Measurements from ENCODE around the gene CDC42BPB. TPM values are rescaled to one million over a fixed set of nuclear protein-coding genes. Genes with fewer than 3 reads are reported as not detected.

CDC42BPB gene
- total and polyA plus RNA-seq, 2 of the 13 experiments (the other 11 are each of a cell fraction or from before 2014, with no cell fraction given) = 19.7 to 32.3 TPM

DNA sequence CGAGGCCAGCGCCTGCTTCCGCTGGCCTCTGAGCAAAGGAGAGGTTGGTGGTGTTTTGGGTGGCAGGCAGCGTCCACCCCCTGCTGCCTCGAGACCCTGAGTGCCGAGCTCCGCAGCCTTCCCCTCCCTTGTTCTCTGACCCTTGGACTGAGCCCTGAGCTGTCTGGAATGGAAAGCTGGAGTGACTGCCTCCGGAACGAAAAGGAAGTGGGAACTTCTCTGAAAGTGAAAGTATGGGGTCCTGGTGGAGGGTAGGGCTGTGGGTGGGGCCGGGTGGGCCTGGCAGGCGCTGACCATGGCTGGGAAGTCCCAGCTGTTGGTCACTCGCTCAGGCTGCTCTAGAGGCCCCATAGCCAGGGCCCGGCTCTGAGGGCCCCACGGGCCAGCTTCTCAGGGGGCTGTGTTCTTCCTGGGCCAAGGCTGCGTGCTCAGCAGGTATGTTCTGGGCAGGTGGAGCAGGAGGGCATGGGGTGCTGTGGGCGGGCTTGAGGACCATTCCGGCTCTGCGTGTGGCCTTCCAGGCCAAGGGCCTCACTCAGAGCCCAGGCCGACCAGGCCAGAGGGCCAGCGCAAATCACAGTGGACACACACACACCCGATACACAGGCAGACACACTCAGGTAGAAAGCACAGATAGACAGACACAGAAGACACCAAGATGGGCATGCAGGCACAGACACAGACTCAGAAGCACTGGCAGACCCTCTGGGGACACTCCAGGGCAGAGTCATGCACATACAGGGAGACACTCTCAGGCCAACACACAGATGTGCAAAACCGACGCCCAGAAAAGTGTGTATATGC is 37.3 kb upstream of the CDC42BPB start, which contains the start of gene EXOC3L4 (continued):
- TF ChIP-seq ZNF33B (CRISPR knock-in tag; IDR thresholded peaks at IDR 0.05) (no peak), NCOR1 (IDR thresholded peaks at IDR 0.05; ENCODE audit: borderline replicate concordance, low read length) (peak; percentile 52; the same call in 1 of the 2 replicates), KMT2B (CRISPR knock-in tag; IDR thresholded peaks at IDR 0.05) (peak; percentile 38; the same call in 1 of the 2 replicates), FOXJ3 (CRISPR knock-in tag; IDR thresholded peaks at IDR 0.05; ENCODE audit: borderline replicate concordance) (no peak), CSRNP2 (CRISPR knock-in tag; conservative IDR thresholded peaks at IDR 0.05; ENCODE audit: low read depth) (no peak), ZNF687 (CRISPR knock-in tag; IDR thresholded peaks at IDR 0.05) (peak; percentile 91), ZNF350 (CRISPR knock-in tag; IDR thresholded peaks at IDR 0.05; ENCODE audit: borderline replicate concordance, low read depth) (0 out of 2 replicates have a peak, but pooled peaks have one; percentile 48), ZNF317 (CRISPR knock-in tag; IDR thresholded peaks at IDR 0.05) (peak; percentile 81; the same call in 1 of the 2 replicates), ZFYVE20 (CRISPR knock-in tag; IDR thresholded peaks at IDR 0.05; ENCODE audit: borderline replicate concordance, low read depth) (no peak), ISX (CRISPR knock-in tag; conservative IDR thresholded peaks at IDR 0.05) (no peak), TAF15 (IDR thresholded peaks at IDR 0.05; ENCODE audit: low read depth, low read length, poor library complexity, severe bottlenecking) (no peak), BORCS8-MEF2B (CRISPR knock-in tag; IDR thresholded peaks at IDR 0.05) (peak; percentile 87)
- TF ChIP-seq, protein P1, sequence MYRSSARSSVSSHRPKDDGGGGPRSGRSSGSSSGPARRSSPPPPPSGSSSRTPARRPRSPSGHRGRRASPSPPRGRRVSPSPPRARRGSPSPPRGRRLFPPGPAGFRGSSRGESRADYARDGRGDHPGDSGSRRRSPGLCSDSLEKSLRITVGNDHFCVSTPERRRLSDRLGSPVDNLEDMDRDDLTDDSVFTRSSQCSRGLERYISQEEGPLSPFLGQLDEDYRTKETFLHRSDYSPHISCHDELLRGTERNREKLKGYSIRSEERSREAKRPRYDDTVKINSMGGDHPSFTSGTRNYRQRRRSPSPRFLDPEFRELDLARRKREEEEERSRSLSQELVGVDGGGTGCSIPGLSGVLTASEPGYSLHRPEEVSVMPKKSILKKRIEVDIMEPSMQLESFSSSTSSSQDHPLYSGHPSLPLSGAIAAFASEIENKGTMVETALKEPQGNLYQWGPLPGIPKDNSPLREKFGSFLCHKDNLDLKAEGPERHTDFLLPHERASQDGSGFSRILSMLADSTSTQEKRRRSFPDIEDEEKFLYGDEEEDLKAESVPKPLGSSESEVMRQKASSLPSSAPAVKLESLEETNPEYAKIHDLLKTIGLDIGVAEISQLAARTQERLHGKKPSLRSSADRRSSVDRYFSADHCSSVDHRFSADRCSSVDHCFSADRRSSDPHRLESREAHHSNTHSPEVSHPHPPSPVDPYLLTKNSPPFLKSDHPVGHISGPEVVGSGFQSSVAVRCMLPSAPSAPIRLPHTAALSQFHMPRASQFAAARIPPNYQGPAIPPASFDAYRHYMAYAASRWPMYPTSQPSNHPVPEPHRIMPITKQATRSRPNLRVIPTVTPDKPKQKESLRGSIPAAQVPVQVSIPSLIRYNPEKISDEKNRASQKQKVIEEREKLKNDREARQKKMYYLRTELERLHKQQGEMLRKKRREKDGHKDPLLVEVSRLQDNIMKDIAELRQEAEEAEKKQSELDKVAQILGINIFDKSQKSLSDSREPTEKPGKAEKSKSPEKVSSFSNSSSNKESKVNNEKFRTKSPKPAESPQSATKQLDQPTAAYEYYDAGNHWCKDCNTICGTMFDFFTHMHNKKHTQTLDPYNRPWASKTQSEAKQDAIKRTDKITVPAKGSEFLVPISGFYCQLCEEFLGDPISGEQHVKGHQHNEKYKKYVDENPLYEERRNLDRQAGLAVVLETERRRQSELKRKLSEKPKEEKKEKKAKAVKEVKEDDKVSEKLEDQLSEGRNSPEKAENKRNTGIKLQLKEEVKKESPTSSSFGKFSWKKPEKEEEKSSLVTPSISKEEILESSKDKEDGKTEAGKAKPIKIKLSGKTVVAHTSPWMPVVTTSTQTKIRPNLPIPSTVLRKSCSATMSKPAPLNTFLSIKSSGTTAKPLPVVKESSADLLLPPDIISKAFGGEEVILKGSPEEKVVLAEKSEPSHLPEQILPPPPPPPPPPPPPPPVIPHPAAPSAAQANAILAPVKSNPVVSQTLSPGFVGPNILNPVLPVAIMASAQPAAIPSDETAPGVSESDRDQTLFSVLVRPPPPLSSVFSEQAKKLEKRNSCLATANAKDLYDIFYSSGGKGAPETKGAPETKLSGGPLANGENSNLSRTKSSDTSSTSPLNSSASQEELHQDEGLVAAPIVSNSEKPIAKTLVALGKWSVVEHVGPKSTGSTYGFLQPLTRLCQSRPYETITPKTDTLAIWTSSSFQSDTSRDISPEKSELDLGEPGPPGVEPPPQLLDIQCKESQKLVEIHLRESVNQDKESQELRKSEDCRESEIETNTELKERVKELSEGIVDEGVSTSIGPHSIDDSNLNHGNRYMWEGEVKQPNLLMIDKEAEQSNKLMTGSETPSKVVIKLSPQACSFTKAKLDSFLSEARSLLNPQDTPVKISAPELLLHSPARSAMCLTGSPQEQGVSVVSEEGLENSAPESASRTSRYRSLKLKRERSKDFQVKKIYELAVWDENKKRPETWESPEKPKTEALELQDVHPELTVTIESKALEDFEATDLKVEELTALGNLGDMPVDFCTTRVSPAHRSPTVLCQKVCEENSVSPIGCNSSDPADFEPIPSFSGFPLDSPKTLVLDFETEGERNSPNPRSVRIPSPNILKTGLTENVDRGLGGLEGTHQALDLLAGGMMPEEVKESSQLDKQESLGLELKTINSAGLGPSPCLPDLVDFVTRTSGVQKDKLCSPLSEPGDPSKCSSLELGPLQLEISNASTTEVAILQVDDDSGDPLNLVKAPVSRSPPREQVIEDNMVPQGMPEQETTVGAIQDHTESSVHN (CRISPR knock-in tag; IDR thresholded peaks at IDR 0.05) = no peak
